ENCODE data around the gene LAMB3.

LAMB3 gene

DNA sequence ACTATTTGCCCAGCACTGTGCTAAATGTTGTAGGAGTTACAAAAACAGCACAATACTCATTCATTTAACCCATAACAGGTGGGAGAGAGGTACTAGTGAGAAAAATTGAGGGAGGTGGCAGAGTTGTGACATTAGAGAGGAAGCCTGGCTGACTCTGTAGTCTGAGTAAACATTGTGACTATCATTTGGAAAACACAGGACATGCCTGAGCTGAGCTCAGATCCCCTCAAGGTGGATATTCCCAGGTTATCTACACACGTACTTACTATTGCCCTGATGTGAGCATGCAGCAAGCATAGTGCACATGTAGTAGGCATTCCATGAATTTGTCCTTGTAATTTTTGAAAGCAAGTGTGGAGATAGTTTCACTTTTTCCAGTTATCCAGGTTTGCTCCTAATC lies 57.8 kb downstream of the LAMB3 start:
- no peak for DNase-seq

DNA sequence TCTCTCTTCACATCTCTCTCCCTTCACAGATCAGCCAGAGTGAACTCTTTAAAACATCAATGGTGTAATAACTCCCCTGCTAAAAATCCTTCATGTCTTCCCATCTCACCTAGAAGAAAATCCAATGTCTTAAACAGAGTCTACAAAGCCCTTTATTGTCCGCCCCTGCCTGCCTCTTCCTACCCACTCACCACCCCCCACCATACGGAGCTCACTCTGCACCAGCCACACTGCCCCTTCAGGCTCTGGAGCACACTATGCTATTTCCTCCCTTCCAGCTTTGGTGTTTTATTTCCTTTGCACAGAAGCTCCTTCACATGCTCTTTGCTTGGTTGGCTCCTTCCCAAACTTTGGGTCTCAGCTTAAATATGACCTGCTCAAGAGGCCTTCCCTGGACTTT lies 58.5 kb downstream of the LAMB3 start:
- no peak for DNase-seq

DNA sequence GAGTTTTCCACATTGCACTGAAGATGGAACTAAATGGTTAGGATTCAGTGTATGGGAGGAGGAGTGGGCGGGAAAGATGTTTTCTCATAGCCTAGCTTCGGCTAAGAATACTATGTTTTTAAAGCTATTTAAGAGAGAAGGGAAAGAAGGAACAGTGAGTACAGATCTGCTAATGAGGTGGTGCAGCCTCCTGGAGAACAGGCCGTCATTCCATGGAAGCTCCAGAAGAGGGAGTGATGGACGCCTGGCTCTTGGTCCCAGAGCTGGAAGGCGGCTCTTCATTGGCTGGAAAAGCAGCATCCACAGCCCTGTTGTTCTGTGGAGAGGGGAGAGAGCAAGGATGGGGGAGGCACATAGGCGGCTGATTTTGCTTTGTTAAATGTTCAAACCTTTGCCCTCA lies 61.8 kb downstream of the LAMB3 start:
- peak; percentile 13 to 52 (median 42) for DNase-seq

DNA sequence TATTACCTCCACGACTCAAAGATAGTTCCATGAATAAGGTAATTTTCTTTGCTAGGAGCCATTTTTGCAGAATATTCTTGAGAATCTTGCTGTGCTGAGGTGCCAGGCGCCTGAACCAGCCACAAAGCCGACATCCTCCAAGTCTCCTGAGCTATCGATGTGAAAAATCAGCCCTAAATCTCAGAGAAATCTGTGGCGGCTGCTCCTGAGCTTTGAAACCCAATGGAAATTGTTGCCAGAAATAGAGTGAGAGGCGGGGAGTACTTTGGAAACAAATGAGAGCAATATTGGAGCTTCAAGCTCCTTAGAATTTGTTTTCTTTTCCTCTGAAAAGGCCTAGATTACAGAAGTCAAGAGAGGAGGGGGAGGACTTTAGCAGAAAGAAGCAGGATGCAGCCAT lies 62.4 kb downstream of the LAMB3 start:
- DNase-seq, result no peak

DNA sequence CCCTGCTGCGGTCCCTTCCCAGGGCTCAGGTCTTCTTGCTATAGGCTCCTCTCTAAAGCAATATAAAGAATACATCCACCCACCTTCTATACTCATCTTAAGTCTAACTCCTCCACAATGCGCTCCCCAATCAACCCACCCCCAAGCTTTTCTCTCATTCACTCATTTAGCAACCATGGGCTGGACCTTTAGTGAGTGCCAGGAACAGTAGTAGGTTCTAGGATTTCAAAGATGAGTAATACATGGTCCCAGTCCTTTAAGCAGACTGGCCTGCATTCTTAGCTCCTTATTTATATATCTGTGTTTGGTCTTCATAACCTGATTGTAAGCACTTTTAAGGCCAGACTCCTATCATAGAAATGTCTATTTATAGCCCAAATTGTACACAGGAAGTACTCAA lies 62.8 kb downstream of the LAMB3 start:
- DNase-seq, result no peak

DNA sequence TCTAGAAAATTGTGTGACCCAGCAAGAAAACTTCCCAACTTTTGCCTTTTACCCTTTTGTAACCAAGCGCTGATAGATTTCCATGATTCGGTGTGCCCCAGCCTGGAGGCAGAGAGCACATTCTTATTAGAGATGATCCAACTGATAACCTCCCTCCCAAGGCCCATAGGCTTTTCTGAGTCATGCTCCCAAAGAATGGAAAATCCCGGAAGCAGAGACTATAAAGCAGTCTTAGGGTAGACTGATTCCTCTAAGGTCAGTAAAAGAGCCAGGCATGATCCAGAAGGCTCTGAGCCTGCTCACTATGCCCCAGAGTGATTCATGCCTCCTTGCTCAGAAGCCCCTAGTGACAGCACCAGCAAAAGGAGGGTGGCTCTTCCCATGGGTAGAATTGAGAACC lies 64.4 kb downstream of the LAMB3 start:
- DNase-seq, result no peak

DNA sequence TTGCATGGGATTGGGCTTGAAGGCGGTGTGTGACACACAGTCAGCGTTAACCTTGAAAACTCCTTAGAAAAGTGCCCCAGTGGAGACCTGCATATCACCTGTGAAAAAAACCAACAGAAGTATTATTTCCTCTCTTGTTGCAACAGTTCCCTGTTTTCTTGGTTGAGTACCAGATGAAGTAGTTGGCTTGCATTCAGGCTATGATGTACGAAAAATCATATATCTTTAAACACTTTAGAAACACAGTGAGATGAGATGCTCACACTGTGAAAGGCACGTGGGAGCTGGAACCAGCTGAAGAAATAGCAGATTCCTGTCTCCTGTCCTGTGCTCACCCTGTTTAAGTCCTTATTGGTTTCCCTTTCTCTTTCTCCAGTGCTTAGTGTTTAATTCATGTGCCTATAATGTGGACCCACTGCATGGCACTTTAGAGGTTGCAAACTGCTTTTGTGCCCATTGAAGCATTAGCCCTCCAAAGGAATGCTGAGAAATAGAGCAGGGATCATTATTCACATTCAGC lies 65.9 kb downstream of the LAMB3 start:
- DNase-seq, result no peak

DNA sequence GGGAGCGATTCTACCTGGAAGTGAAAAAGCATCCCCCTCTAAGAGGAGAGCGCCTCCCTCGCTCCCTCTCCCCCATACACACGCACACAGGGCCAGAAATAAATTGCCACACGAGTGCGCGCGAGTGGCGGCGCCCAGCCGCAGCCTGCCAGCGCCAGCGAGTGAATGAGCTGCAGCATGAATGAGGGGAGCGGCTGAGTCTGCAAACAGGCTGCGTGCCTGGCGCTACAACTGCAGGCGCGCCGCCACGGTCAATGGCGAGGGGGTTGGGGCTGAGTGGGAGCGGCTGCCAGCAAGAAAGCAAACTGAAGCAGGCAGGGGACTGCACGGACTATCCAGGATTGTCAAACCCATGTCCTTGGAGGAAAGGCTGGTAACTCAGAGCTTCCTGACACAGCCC lies 66.6 kb downstream of the LAMB3 start:
- peak in 1 of 4 experiments; percentile 18 for DNase-seq

DNA sequence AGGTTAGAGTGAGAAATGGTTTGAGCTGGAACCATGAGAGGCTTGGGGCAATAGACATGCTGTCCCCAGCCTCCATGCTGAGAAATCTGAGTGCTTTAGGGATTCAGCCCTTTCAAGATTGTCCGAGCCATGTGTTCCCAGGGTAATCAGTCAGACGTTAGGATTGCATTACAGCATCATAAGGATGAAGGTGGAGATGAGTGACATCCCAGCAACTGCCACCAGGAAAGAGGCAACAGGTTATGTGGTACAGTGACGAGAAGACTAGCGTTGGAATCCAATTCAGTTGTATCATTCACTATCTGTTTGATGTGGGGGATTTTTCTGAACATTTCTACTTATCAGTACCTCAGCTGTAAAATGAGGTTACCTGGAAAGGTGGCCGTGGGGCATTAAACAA lies 67.0 kb downstream of the LAMB3 start:
- no peak for DNase-seq

DNA sequence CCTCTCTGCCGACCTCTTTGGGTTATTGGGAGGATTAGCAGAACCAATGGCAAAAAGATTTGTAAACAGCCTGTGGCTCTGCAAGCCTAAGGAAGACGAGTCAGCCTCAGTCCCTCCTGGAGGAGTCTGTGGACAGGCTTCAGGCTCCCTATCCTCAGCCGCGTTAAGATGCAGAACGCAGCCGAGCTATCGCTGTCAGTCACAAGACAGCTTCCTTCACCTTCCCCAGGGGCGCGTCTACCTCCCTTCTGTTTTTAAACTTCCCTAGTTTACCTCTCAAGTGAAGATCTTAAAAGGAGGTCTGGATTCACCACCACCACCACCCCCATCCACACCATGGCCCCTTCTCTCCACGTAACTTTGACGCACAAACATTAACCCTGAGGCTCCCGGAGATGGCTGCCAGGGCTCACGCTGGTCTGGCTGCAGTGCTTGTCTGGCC lies 68.0 kb downstream of the LAMB3 start:
- no peak for DNase-seq

DNA sequence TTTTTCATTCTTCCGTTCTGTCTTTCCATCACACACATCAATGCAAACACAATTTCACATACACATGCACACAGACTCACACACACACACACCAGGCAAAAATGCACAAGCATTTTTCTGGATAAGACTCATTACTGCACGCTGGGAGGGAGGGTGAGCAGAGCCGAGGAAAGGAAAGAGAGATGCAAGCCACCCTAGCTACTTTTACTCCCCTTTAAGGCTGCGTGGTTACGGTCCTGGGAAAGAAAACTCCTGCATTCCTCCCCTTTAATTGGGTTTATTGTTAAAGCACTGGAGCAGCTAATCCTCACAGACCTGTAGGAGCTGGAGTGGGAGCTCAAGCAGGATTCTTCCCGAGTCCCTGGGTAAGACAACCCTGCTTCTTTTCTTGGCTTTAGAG lies 68.8 kb downstream of the LAMB3 start, which contains the start of gene CAMK1G:
Gene CAMK1G (plus strand): TSS at position 307 of the 400 bp plus-strand sequence. CDS start 11,270 bp downstream, outside the sequence.
- DNase-seq, result no peak

DNA sequence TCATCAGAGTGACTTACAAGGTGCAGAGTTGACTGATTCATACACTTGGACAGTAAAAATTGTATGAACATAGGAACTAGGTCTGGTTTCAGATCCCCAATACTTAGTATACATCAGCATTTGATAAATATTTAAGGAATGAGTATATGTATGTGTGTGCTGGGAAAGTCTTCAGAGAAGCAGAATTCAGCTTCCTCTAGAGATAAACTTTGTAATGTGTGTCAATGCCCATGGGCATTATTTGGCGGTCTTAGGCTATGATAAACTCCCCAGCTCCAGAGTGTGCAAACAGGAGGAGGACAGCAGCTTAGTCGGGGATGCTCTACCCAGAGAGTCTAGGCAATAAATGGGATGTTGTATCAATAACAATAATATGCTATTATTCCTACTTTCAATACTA lies 71.6 kb downstream of the LAMB3 start:
- DNase-seq, result no peak

DNA sequence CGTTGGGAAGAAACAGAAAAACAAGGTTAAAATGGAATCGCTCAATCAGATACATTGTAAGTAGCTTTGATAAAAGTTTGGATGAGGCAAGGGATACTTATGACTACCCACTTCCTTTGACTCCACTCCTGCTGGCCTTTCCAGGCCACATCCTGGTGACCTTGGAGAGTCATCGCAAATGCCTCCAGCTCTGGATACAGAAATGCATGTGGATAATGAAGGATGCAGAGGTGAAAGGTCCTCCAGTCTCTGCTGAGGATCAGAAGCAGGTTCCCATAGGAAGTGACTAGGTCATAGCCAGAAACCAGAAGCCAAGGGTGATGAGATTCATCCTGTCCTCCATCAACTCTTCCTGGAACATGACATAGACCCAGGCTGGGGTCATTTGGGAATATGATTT lies 74.9 kb downstream of the LAMB3 start:
- no peak for DNase-seq

DNA sequence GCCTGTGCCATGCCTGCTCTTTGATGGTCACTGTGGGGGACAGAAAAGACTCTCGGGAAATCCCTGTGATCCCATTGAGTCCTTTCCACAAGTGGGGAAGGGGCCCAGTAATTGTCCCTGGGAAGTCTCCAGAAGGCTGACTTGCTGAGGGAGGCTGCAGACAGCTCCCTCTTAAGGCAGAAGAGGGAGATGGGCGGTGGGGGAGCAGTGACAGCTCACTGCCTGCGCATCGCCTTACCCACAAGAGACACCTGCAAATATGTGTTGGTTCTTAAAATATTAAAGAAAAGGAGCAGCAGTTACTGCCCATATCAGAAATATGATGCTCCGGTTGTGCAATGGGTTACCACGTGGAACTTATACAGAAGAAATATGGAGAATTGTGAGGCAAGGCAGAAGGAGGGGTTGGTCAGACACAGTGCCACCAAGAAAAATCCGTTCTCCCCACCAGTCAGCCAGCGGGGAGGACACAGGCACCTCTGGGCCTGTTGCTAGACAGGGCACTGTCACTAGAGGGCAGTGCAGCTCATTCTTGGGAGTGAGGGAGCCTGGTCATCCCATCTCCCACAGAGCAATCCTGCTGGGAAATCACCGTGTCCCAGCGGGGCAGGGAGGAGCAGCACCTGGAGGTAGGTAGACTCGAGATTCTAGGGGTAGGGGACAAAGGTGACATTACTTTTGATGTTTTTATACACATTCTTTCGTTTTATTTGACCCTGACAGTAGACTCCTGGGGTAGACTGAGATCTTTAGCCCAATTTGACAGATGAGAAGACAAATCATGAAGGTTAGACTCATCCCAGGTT lies 75.6 kb downstream of the LAMB3 start:
- DNase-seq, result peak; percentile 78 to 87 (median 86)

DNA sequence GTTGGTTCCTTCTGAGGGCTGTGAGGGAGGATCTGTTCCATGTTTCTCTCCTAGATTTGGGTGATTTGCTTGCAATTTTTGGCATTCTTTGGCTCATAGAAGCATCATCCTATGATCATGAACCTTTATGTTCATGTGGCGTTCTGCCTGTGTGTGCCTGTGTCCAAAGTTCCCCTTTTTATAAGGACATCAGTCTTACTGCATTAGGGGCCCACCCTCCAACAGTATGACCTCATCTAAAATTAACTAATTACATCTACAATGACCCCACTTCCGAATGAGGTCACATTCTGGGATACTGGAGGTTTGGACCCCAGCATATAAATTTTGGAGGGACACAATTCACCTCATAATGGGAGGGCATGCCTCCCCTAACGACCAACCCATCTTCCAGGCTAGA lies 81.5 kb downstream of the LAMB3 start:
- DNase-seq, result peak; percentile 9 to 53 (median 34)

DNA sequence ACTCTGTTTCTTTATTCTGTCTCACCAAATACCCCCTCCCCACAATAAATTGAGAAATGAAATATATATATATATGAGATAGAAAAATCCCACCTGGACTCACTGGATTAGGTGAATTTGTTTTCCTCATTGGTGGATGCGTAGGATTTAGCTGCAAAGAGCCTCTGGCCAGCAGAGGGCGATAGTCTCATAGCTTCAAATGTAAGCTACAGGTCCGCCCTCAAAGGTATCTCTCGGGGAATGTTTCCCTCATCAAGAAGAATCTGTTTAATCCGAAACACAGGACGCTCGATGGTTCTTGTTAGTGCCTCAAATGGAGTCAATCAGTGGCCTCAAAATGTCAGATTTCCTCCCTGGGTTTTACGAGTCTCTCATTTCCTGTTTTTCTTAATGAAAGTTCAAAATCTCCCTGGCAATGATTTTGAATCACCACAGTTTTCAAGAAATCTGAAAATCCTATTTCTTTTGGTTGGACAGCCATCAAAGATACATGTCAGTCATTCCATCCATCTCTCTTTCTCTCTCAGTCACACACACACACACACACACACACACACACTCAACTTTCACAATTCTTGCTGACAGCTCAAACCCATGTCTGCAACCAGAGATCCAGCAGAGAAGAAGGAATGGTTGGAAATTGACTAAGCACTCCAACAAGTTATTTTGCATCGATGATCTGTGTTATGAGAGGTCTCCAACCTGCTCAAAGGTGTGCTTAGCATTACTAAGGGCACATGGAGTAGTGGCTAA lies 82.6 kb downstream of the LAMB3 start:
- DNase-seq, result peak; percentile 68 to 83 (median 74)

DNA sequence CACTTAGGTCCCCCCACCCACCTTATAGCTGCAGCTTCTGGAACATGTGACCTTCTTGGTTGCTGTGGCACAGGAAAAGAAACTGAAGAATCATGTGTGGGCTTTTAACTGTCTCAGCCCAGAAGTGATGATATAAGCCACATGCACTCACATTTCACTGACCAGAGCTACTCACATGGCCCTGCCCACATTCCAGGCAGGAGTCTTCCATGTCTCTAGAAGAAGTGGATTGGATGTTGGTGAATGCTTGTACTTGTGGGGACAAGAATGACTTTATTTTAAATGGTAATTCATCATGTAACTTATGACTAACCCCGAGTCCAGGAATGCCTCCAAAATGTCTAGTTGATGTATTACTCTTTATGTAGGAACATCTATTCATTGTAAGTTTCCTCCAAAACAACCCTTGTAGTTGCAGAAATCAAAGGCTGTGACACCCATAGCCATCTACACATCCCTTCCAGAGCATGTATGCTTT lies 84.5 kb downstream of the LAMB3 start:
- peak; percentile 45 to 63 (median 56) for DNase-seq

DNA sequence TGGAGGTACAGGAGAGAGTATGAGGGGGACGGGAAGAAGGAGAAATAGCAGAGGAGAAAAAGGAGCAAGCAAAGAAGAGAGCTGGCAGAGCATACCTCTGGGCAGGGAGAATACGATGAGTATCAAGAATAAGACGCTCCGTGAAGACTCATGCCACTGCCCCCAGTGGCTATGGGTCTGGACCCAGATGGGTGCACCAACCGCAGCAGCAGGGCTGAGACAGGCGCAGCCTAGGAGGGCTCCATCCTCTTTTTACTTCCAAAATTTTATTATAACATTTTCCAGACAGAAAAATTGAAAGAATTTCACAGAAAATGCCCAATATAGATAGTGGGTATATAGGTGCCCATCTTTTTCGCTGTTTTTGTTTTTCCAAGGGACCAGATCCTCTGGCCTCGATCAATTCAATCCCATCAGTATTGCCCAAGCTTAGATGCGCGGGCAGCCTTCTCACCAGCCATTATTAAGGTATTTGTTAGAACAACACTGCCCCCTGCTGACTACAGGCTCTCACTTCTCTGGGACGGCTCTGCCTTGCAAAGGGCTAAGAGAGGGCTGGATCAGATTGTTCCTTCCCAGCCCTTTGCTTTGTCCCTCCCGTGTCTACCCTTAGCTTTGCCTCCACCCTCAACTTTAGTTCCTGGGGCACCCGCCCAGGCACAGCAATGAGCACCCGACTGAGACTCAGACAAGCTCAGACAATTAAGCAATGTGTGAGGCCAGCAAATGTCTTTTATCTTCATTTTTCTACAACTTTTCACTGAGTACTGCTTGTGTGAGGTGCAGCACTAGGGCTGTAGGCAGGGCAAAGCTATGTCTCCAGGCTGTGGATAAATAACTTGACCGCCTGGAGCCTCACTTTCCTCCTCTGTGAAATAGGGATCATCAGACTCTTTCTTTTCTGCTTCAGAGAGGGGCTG lies 86.2 kb downstream of the LAMB3 start:
- peak; percentile 87 to 94 (median 90) for DNase-seq

All from suppressor macrophage (primary cell).